ENCODE data around the gene SLC1A1.

Gene SLC1A1

DNA sequence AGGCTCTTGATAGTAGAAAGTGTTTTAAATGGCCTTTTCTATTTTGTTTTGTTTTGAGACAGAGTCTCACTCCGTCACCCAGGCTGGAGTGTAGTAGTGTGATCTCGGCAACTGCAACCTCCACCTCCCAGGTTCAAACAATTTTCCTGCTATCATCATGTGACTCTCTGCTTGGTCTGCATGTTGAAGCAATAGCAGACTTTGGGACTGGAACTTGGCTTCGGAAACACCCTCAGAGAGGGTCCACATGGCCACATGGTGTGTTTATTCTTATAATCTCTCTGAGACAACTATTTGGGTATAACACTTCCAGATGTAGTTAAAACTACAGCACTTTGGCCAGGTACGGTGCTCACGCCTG, 10.9 kb downstream of the SLC1A1 start:
- DNase-seq (ENCODE audit: low read depth), result no peak
- in situ Hi-C loops (cut with HindIII; ENCODE audit: low sequenced_read_pairs), result loop anchor here (5.0 kb wide), 1 partner anchor 41 kb away; no protein-coding TSS in a partner anchor
- TF ChIP-seq, protein P1, sequence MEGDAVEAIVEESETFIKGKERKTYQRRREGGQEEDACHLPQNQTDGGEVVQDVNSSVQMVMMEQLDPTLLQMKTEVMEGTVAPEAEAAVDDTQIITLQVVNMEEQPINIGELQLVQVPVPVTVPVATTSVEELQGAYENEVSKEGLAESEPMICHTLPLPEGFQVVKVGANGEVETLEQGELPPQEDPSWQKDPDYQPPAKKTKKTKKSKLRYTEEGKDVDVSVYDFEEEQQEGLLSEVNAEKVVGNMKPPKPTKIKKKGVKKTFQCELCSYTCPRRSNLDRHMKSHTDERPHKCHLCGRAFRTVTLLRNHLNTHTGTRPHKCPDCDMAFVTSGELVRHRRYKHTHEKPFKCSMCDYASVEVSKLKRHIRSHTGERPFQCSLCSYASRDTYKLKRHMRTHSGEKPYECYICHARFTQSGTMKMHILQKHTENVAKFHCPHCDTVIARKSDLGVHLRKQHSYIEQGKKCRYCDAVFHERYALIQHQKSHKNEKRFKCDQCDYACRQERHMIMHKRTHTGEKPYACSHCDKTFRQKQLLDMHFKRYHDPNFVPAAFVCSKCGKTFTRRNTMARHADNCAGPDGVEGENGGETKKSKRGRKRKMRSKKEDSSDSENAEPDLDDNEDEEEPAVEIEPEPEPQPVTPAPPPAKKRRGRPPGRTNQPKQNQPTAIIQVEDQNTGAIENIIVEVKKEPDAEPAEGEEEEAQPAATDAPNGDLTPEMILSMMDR (IDR thresholded peaks at IDR 0.05; ENCODE audit: low read depth, low read length, missing control alignments), result no peak
- H3K4me3 ChIP-seq (ENCODE audit: low read depth, low read length), result no peak overlapping the region

DNA sequence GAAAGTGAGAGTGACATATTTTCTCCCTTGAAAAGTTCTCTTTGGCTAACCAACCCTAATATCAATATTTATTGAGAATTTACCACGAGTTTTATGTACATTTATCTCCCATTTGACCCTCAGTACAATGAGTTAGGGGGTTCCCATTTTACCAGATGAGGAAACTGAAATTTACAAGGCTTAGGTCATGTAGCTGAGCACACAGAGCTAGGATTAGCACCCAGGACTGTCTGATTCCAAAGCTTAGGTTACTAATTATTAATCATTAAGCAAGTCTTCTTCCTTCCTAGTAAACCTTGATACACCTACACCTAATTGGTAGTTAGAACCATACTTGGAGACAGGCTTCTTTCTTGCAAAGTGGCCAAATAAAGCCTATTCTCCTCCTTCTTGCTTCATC, 12.2 kb downstream of the SLC1A1 start:
- TF ChIP-seq, protein P1 (IDR thresholded peaks at IDR 0.05; ENCODE audit: low read depth, low read length, missing control alignments), result no peak
- no peak for DNase-seq (ENCODE audit: low read depth)
- in situ Hi-C loops (cut with HindIII; ENCODE audit: low sequenced_read_pairs), result loop anchor here (5.0 kb wide), 1 partner anchor 40 kb away; no protein-coding TSS in a partner anchor
- H3K4me3 ChIP-seq (ENCODE audit: low read depth, low read length), result no peak overlapping the region

GRCh38 chr9:4503103-4503502, 12.8 kb downstream of the SLC1A1 start:
- DNase-seq (ENCODE audit: low read depth), result no peak
- TF ChIP-seq, protein P1 (IDR thresholded peaks at IDR 0.05; ENCODE audit: low read depth, low read length, missing control alignments), result no peak
- in situ Hi-C loops (cut with HindIII; ENCODE audit: low sequenced_read_pairs), result loop anchor here (5.0 kb wide), 1 partner anchor 39 kb away; no protein-coding TSS in a partner anchor
- no peak overlapping the region for H3K4me3 ChIP-seq (ENCODE audit: low read depth, low read length)

DNA sequence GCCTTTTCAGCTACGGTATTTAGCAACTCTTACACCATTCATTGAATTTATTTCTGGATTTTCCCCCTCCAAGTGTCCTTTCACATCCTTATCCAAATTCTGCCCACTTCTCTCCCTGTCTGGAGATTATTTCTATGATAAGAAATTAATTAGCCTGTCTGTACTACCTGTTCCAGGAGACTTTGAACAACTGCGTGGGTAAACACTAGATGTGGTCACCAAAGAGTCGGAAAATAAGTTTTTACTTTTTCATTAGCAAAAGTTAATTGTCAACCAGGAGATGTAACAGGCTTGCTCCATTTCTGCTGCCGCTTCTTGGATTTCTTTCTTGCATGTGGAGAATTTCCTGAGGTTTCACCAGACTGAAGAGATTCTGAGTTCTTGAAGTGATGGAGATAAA, 14.0 kb downstream of the SLC1A1 start:
- H3K4me3 ChIP-seq (ENCODE audit: low read depth, low read length), result no peak overlapping the region
- DNase-seq (ENCODE audit: low read depth), result no peak
- TF ChIP-seq, protein P1 (IDR thresholded peaks at IDR 0.05; ENCODE audit: low read depth, low read length, missing control alignments), result no peak
- in situ Hi-C loops (cut with HindIII; ENCODE audit: low sequenced_read_pairs), result loop anchor here (5.0 kb wide), 1 partner anchor 38 kb away; no protein-coding TSS in a partner anchor

- TF ChIP-seq, protein P1 (IDR thresholded peaks at IDR 0.05; ENCODE audit: low read depth, low read length, missing control alignments), result no peak
- DNase-seq (ENCODE audit: low read depth), result no peak
- in situ Hi-C loops (cut with HindIII; ENCODE audit: low sequenced_read_pairs), result no loop called here
- H3K4me3 ChIP-seq (ENCODE audit: low read depth, low read length), result no peak overlapping the region
Observed at GRCh38 chr9:4506490-4506889, 16.2 kb downstream of the SLC1A1 start.

DNA sequence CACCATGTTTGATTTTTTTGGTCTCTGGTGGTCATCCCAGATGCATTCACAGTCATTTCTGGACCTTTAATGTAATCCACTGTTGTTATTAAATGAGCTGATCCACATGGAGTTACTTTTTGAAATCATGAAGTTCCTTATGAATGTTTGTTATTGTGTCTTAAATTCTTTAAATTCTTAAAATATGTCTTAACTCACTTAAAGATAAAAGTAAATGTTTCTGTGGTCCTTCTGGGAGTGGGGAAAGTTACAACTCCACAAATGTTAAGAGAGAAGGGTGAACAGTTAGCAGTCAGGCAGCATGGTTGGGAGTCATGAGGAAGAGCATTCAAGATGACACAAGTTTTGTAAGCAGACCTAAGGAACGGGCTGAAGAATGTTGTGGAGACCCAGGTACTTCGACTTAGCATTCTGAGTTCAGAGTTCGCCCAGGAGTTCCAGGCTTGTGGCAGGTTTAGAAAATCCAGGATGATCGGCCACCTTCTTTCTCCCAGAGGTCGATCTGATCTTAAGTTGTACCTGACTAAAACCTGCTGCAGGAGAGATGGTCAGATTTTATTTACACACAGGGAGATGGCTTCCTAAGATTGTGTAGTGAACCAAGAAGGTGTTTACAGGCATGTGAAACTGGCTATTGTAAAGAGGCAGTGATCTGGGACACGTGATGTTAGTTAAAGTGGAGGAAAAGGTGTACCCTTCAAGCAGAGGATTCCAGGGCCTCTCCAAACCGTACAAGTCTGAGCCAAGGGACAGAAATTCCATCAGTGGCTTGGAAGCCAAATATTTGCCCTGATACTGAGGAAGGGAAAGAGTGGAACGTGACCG, 17.2 kb downstream of the SLC1A1 start:
- in situ Hi-C loops (cut with HindIII; ENCODE audit: low sequenced_read_pairs), result no loop called here
- TF ChIP-seq, protein P1 (IDR thresholded peaks at IDR 0.05; ENCODE audit: low read depth, low read length, missing control alignments), result no peak
- DNase-seq (ENCODE audit: low read depth), result no peak
- H3K4me3 ChIP-seq (ENCODE audit: low read depth, low read length), result no peak overlapping the region
